ENCODE data around the gene ADK.

DNA sequence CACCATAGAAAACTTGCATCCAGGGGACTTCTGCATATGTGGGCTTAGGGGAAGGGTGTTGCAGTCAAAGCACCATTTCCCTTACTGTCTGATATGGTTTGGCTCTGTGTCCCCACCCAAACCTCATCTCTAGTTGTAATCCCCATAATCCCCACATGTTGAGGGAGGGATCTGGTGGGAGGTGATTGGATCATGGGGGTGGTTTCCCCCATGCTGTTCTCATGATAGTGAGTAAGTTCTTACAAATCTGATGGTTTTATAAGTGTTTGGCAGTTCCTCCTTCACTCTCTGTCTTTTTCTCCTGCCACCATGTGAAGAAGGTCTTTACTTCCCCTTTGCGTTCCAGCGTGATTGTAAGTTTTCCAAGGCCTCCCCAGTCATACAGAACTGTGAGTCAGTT lies 177.4 kb downstream of the ADK start:
- TF ChIP-seq, protein P1, sequence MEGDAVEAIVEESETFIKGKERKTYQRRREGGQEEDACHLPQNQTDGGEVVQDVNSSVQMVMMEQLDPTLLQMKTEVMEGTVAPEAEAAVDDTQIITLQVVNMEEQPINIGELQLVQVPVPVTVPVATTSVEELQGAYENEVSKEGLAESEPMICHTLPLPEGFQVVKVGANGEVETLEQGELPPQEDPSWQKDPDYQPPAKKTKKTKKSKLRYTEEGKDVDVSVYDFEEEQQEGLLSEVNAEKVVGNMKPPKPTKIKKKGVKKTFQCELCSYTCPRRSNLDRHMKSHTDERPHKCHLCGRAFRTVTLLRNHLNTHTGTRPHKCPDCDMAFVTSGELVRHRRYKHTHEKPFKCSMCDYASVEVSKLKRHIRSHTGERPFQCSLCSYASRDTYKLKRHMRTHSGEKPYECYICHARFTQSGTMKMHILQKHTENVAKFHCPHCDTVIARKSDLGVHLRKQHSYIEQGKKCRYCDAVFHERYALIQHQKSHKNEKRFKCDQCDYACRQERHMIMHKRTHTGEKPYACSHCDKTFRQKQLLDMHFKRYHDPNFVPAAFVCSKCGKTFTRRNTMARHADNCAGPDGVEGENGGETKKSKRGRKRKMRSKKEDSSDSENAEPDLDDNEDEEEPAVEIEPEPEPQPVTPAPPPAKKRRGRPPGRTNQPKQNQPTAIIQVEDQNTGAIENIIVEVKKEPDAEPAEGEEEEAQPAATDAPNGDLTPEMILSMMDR (CRISPR knock-in tag; IDR thresholded peaks at IDR 0.05), result no peak
- TF ChIP-seq NFYB (CRISPR knock-in tag; IDR thresholded peaks at IDR 0.05) (no peak), ZBTB7A (CRISPR knock-in tag; IDR thresholded peaks at IDR 0.05) (no peak), EZH2 (conservative IDR thresholded peaks at IDR 0.05; ENCODE audit: low read depth, low read length) (no peak), FOXK2 (IDR thresholded peaks at IDR 0.05) (no peak), ZNF232 (CRISPR knock-in tag; IDR thresholded peaks at IDR 0.05; ENCODE audit: borderline replicate concordance) (no peak), BHLHE40 (IDR thresholded peaks at IDR 0.05; ENCODE audit: low read length) (no peak), NFIC (IDR thresholded peaks at IDR 0.05; ENCODE audit: low read length) (no peak)
